A549 (cell line): ENCODE measurements around the gene FCER1G.

ENCODE experiments used
- EP300 ChIP-seq, 2 experiments: fragments of >200 bp; sonication (Bioruptor Twin); formaldehyde crosslinking; IDR thresholded peaks; 2 replicates in 1 of 2; 3 replicates in 1 of 2; pipeline ENCODE4 v1.6.1; 2016 to 2017
- KDM5A ChIP-seq: fragments of 200-600 bp; sonication (generic); IDR thresholded peaks from 2 replicates; pipeline ENCODE4 v1.6.1; 2016; ENCODE audit warnings: antibody characterized with exemption, mild to moderate bottlenecking
- POLR2A ChIP-seq: IDR thresholded peaks from 2 replicates; pipeline ENCODE4 v1.6.1; 2012; ENCODE audit warnings: mild to moderate bottlenecking, low read length
- RNF2 ChIP-seq: fragments of 200-600 bp; sonication (generic); IDR thresholded peaks from 2 replicates; pipeline ENCODE4 v1.6.1; 2016; ENCODE audit warnings: low read depth, mild to moderate bottlenecking, antibody characterized with exemption, moderate library complexity, borderline replicate concordance
- ZNF302 ChIP-seq: fragments of 250-450 bp; sonication (Bioruptor Pico); IDR thresholded peaks from 2 replicates; pipeline ENCODE4 v1.9.0; 2021; ENCODE audit warnings: inconsistent platforms, mild to moderate bottlenecking, moderate library complexity

DNA sequence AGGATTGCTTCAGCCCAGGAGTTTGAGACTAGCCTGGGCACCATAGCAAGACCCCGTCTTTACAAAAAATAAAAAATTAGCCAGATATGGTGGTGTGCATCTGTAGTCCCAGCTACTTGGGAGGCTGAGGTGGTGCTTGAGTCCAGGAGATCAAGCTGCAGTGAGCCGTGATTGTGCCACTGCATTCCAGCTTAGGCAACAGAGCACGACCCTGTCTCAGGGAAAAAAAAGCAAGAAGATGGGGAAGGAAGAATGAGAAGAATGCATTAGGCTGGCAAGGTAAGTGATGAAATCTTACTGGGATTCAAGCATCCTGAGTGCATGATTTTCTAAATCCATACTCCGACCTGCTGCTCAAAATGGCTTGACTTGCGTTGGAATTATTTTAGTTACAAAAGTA lies 50.2 kb downstream of the FCER1G start:
- no peak for TF ChIP-seq EP300 (IDR thresholded peaks at IDR 0.05)
- TF ChIP-seq ZNF302 (CRISPR knock-in tag) = no peak
- TF ChIP-seq POLR2A = no peak
- TF ChIP-seq KDM5A = no peak
- TF ChIP-seq RNF2 = no peak
